Mesendoderm (in vitro differentiated cells): ENCODE data around the gene PIP5K1B.

Experiments
- DNase-seq: peaks from one replicate; pipeline ENCODE4 v3.0.0; 2013
- H2AK5ac ChIP-seq: 2 replicates; pipeline ENCODE4 v1.6.1; 2013; ENCODE audit warnings: low read length, inconsistent platforms
- H2BK120ac ChIP-seq: 2 replicates; pipeline ENCODE4 v1.6.1; 2013; ENCODE audit warnings: low read depth, mild to moderate bottlenecking, low read length, moderate library complexity, mixed read lengths
- H2BK15ac ChIP-seq: replicated peaks from 2 replicates; pipeline ENCODE4 v1.6.1; 2013; ENCODE audit warnings: low read depth, mild to moderate bottlenecking, moderate library complexity
- H2BK5ac ChIP-seq: 2 replicates; pipeline ENCODE4 v1.6.1; 2013; ENCODE audit warnings: low read length, inconsistent platforms
- H3K18ac ChIP-seq: 2 replicates; pipeline ENCODE4 v1.6.1; 2013; ENCODE audit warnings: mild to moderate bottlenecking, low read length, mixed read lengths
- H3K23ac ChIP-seq: one replicate; pipeline ENCODE4 v1.6.1; 2013; ENCODE audit warnings: low read length
- H3K27ac ChIP-seq: 2 replicates; pipeline ENCODE4 v1.5.1; 2013; ENCODE audit warnings: low read depth, mild to moderate bottlenecking, inconsistent platforms, low read length, moderate library complexity
- H3K27me3 ChIP-seq: 2 replicates; pipeline ENCODE4 v1.6.1; 2013; ENCODE audit warnings: low read length, control low read depth, mild to moderate bottlenecking, inconsistent platforms; ENCODE audit not compliant: insufficient read depth, poor library complexity
- H3K36me3 ChIP-seq: 2 replicates; pipeline ENCODE4 v1.6.1; 2013; ENCODE audit warnings: low read length, inconsistent platforms; ENCODE audit not compliant: control insufficient read depth, insufficient read depth
- H3K4ac ChIP-seq: one replicate; pipeline ENCODE4 v1.6.1; 2013; ENCODE audit warnings: low read depth, mild to moderate bottlenecking, low read length, moderate library complexity
- H3K4me1 ChIP-seq: 2 replicates; pipeline ENCODE4 v1.6.1; 2013; ENCODE audit warnings: low read depth, low read length, inconsistent platforms; ENCODE audit not compliant: control insufficient read depth
- H3K4me2 ChIP-seq: 2 replicates; pipeline ENCODE4 v1.6.1; 2013; ENCODE audit warnings: low read length
- H3K4me3 ChIP-seq: 2 replicates; pipeline ENCODE4 v1.5.1; 2013; ENCODE audit warnings: mild to moderate bottlenecking, low read length
- H3K56ac ChIP-seq: one replicate; pipeline ENCODE4 v1.6.1; 2013; ENCODE audit warnings: low read length
- H3K79me1 ChIP-seq: 2 replicates; pipeline ENCODE4 v1.6.1; 2013; ENCODE audit warnings: low read length, inconsistent platforms
- H3K79me2 ChIP-seq: 2 replicates; pipeline ENCODE4 v1.6.1; 2013; ENCODE audit warnings: mild to moderate bottlenecking, low read length; ENCODE audit not compliant: control insufficient read depth, insufficient read depth
- H3K9ac ChIP-seq: 2 replicates; pipeline ENCODE4 v1.6.1; 2013; ENCODE audit warnings: low read length, inconsistent platforms
- H4K5ac ChIP-seq: one replicate; pipeline ENCODE4 v1.6.1; 2013; ENCODE audit warnings: low read length
- H4K8ac ChIP-seq: one replicate; pipeline ENCODE4 v1.6.1; 2013; ENCODE audit warnings: low read depth, mild to moderate bottlenecking, control low read depth, low read length, moderate library complexity
- WGBS: extraction: QIAGEN DNeasy Blood & Tissue Kit; methylation state at CpG from one replicate; pipeline ENCODE4 v1.1.7; 2013; ENCODE audit warnings: low lambda C conversion rate, missing lambda C conversion rate; ENCODE audit not compliant: insufficient coverage; ENCODE audit errors: extremely low coverage; 5-methylcytosine and 5-hydroxymethylcytosine counted together

Gene PIP5K1B

GRCh38 chr9:68847765-68848164 is 142.7 kb downstream of the PIP5K1B start:
- Histone ChIP-seq H3K79me1 (no peaks in the 10 kb centered on the region), H3K4me2 (no peak overlapping the region), H4K5ac (no peak overlapping the region), H3K27ac (no peak overlapping the region), H3K4me1 (no peaks in the 10 kb centered on the region), H2AK5ac (no peak overlapping the region), H4K8ac (no peak overlapping the region), H3K79me2 (no peaks in the 10 kb centered on the region), H3K4me3 (no peak overlapping the region), H3K18ac (no peak overlapping the region), H3K56ac (no peak overlapping the region), H3K23ac (no peak overlapping the region), H3K4ac (no peak overlapping the region), H2BK5ac (no peak overlapping the region), H2BK120ac (no peak overlapping the region), H3K9ac (no peak overlapping the region), H2BK15ac (no peak overlapping the region), H3K36me3 (no peaks in the 10 kb centered on the region), H3K27me3 (no peaks in the 10 kb centered on the region)
- no peak for DNase-seq

GRCh38 chr9:68851657-68852056 is 146.6 kb downstream of the PIP5K1B start:
- no peak overlapping the region for H4K5ac ChIP-seq
- no peak overlapping the region for H2BK5ac ChIP-seq
- H3K4ac ChIP-seq: no peak overlapping the region
- no peak overlapping the region for H3K23ac ChIP-seq
- H3K4me3 ChIP-seq: no peak overlapping the region
- no peak overlapping the region for H4K8ac ChIP-seq
- no peak overlapping the region for H2BK120ac ChIP-seq
- no CpG with 5 or more reads among the region's 4 CpGs for WGBS
- H2AK5ac ChIP-seq: no peak overlapping the region
- no peaks in the 10 kb centered on the region for H3K79me1 ChIP-seq
- no peaks in the 10 kb centered on the region for H3K79me2 ChIP-seq
- H3K27ac ChIP-seq: no peak overlapping the region
- no peak overlapping the region for H3K4me2 ChIP-seq
- no peak overlapping the region for H3K9ac ChIP-seq
- no peak overlapping the region for H2BK15ac ChIP-seq
- no peaks in the 10 kb centered on the region for H3K27me3 ChIP-seq
- H3K36me3 ChIP-seq: no peaks in the 10 kb centered on the region
- no peak overlapping the region for H3K18ac ChIP-seq
- H3K4me1 ChIP-seq: no peaks in the 10 kb centered on the region
- DNase-seq: no peak
- H3K56ac ChIP-seq: no peak overlapping the region

GRCh38 chr9:68852941-68853340 is 147.9 kb downstream of the PIP5K1B start:
- no CpG with 5 or more reads among the region's 1 CpG for WGBS

GRCh38 chr9:68859347-68859746 is 154.3 kb downstream of the PIP5K1B start:
- no peaks in the 10 kb centered on the region for H3K36me3 ChIP-seq
- no peak overlapping the region for H3K27ac ChIP-seq
- no peak overlapping the region for H3K56ac ChIP-seq
- H4K8ac ChIP-seq: no peak overlapping the region
- H2BK15ac ChIP-seq: no peak overlapping the region
- no peak overlapping the region for H3K4me3 ChIP-seq
- no CpG with 5 or more reads among the region's 3 CpGs for WGBS
- H3K4ac ChIP-seq: no peak overlapping the region
- no peak overlapping the region for H3K9ac ChIP-seq
- no peak overlapping the region for H3K23ac ChIP-seq
- H3K79me1 ChIP-seq: no peaks in the 10 kb centered on the region
- no peaks in the 10 kb centered on the region for H3K79me2 ChIP-seq
- H3K4me2 ChIP-seq: no peak overlapping the region
- H2BK5ac ChIP-seq: no peak overlapping the region
- no peak overlapping the region for H3K18ac ChIP-seq
- DNase-seq: no peak
- H3K4me1 ChIP-seq: no peaks in the 10 kb centered on the region
- H2AK5ac ChIP-seq: no peak overlapping the region
- H3K27me3 ChIP-seq: no peaks in the 10 kb centered on the region
- no peak overlapping the region for H4K5ac ChIP-seq
- no peak overlapping the region for H2BK120ac ChIP-seq

More at GRCh38 chr9:68852941-68853340, 147.9 kb downstream of the PIP5K1B start:
- Histone ChIP-seq H3K27ac (no peak overlapping the region), H3K4me3 (no peak overlapping the region), H3K4me1 (no peaks in the 10 kb centered on the region), H2AK5ac (no peak overlapping the region), H3K4me2 (no peak overlapping the region), H2BK120ac (no peak overlapping the region), H4K8ac (no peak overlapping the region), H3K79me2 (no peaks in the 10 kb centered on the region), H3K36me3 (no peaks in the 10 kb centered on the region), H2BK5ac (no peak overlapping the region), H3K79me1 (no peaks in the 10 kb centered on the region), H3K18ac (no peak overlapping the region), H3K9ac (no peak overlapping the region), H3K23ac (no peak overlapping the region), H3K56ac (no peak overlapping the region), H2BK15ac (no peak overlapping the region), H3K4ac (no peak overlapping the region), H3K27me3 (no peaks in the 10 kb centered on the region), H4K5ac (no peak overlapping the region)
- DNase-seq: no peak

GRCh38 chr9:68860419-68860818 is 155.4 kb downstream of the PIP5K1B start:
- no peak overlapping the region for H3K4me2 ChIP-seq
- no CpG with 5 or more reads among the region's 4 CpGs for WGBS

GRCh38 chr9:68861436-68861835 is 156.4 kb downstream of the PIP5K1B start:
- Histone ChIP-seq H3K36me3 (no peaks in the 10 kb centered on the region), H4K8ac (no peak overlapping the region), H2BK15ac (peak overlapping the region; percentile 19), H3K27ac (no peak overlapping the region), H4K5ac (no peak overlapping the region), H2BK5ac (no peak overlapping the region), H3K79me1 (no peaks in the 10 kb centered on the region), H2BK120ac (no peak overlapping the region), H3K79me2 (no peaks in the 10 kb centered on the region), H3K18ac (no peak overlapping the region), H3K56ac (no peak overlapping the region), H2AK5ac (no peak overlapping the region), H3K4me2 (no peak overlapping the region), H3K4me1 (no peaks in the 10 kb centered on the region), H3K27me3 (no peaks in the 10 kb centered on the region), H3K9ac (no peak overlapping the region), H3K4me3 (no peak overlapping the region), H3K23ac (no peak overlapping the region), H3K4ac (no peak overlapping the region)
- no CpG with 5 or more reads among the region's 9 CpGs for WGBS
- no peak for DNase-seq

More at GRCh38 chr9:68860419-68860818, 155.4 kb downstream of the PIP5K1B start:
- H2BK120ac ChIP-seq: no peak overlapping the region
- no peaks in the 10 kb centered on the region for H3K36me3 ChIP-seq
- no peak overlapping the region for H3K9ac ChIP-seq
- no peaks in the 10 kb centered on the region for H3K79me2 ChIP-seq
- no peaks in the 10 kb centered on the region for H3K4me1 ChIP-seq
- no peak overlapping the region for H3K18ac ChIP-seq
- no peak overlapping the region for H3K56ac ChIP-seq
- no peak overlapping the region for H2BK5ac ChIP-seq
- no peak overlapping the region for H3K4ac ChIP-seq
- H2AK5ac ChIP-seq: no peak overlapping the region
- no peak for DNase-seq
- H3K23ac ChIP-seq: no peak overlapping the region
- no peaks in the 10 kb centered on the region for H3K79me1 ChIP-seq
- H4K5ac ChIP-seq: no peak overlapping the region
- H2BK15ac ChIP-seq: no peak overlapping the region
- H4K8ac ChIP-seq: no peak overlapping the region
- no peaks in the 10 kb centered on the region for H3K27me3 ChIP-seq
- no peak overlapping the region for H3K27ac ChIP-seq
- H3K4me3 ChIP-seq: no peak overlapping the region
